GM12878 (cell line): ENCODE measurements around the gene KLHL22. TPM values are rescaled to one million over a fixed set of nuclear protein-coding genes. Genes with fewer than 3 reads are reported as not detected.

Source experiments
- ATAC-seq: fragments of 200-7000 bp; cut with Tn5 transposase; 3 replicates; pipeline ENCODE4 v1.9.1; 2020; ENCODE audit warnings: mild to moderate bottlenecking, moderate library complexity
- BruUV-seq: library from RNA; stranded (reverse); fragments of 400-500 nt; replicated peaks from 2 replicates; lab custom pipeline; 2021; lab: Mats Ljungman, UMichigan
- CTCF ChIA-PET: fragments of 300-600 bp; sonication (Branson Sonifier 250); formaldehyde crosslinking; extraction: SDS; loops from one replicate; lab custom pipeline; 2021; ENCODE audit warnings: inconsistent platforms; lab: Yijun Ruan, JAX
- POLR2A ChIA-PET: fragments of 350-600 bp; formaldehyde crosslinking; extraction: SDS; loops from one replicate; lab custom pipeline; 2021; ENCODE audit warnings: inconsistent platforms; lab: Charles Lee
- RAD21 ChIA-PET: fragments of 300-600 bp; sonication (Branson Sonifier 250); formaldehyde crosslinking; loops from one replicate; lab custom pipeline; 2023; ENCODE audit warnings: antibody characterized with exemption; ENCODE audit not compliant: unreplicated experiment; lab: Charles Lee
- SMC1A ChIA-PET: fragments of 300-600 bp; sonication (Branson Sonifier 250); formaldehyde crosslinking; loops from one replicate; lab custom pipeline; 2023; ENCODE audit not compliant: unreplicated experiment, uncharacterized antibody; lab: Charles Lee
- DNase-seq: peaks from one replicate; pipeline ENCODE4 v3.0.0-alpha.2; 2011; ENCODE audit warnings: low read depth, low spot score
- FAIRE-seq: peaks from 3 replicates; lab custom pipeline; 2011; peaks lifted over from hg19 to GRCh38; lab: Jason Lieb, UNC
- H2AFZ ChIP-seq: 2 replicates; pipeline ENCODE4 v1.6.0; 2011; ENCODE audit warnings: low read depth, low read length, control low read depth; ENCODE audit not compliant: control insufficient read depth
- H3K27ac ChIP-seq: 2 replicates; pipeline ENCODE4 v1.5.1; 2011; ENCODE audit warnings: control low read depth; ENCODE audit not compliant: control insufficient read depth, insufficient read depth
- H3K27me3 ChIP-seq, 2 experiments: replicated peaks in 1 of 2; 2 replicates each; pipeline versions ENCODE4 v1.6.0 to v1.6.1; 2011; ENCODE audit warnings: low read length in 1 of 2; ENCODE audit not compliant: control insufficient read depth in 2 of 2, insufficient read depth in 2 of 2
- H3K36me3 ChIP-seq, 2 experiments: 2 replicates each; pipeline ENCODE4 v1.5.1; 2011; ENCODE audit warnings: low read length in 1 of 2; ENCODE audit not compliant: control insufficient read depth in 2 of 2, insufficient read depth in 2 of 2
- H3K4me1 ChIP-seq: 2 replicates; pipeline ENCODE4 v1.6.1; 2011; ENCODE audit warnings: mild to moderate bottlenecking, low read length, moderate library complexity, mixed read lengths; ENCODE audit not compliant: control insufficient read depth, insufficient read depth
- H3K4me2 ChIP-seq: 2 replicates; pipeline ENCODE4 v1.6.0; 2011; ENCODE audit warnings: control low read depth; ENCODE audit not compliant: control insufficient read depth, insufficient read depth
- H3K4me3 ChIP-seq: fragments of 200-600 bp; sonication (generic); 2 replicates; pipeline ENCODE4 v1.5.1; 2016
- H3K79me2 ChIP-seq: 2 replicates; pipeline ENCODE4 v1.6.0; 2011; ENCODE audit warnings: low read length; ENCODE audit not compliant: control insufficient read depth, insufficient read depth
- H3K9ac ChIP-seq: 2 replicates; pipeline ENCODE4 v1.8.0; 2011; ENCODE audit warnings: low read length, control low read depth, mixed read lengths; ENCODE audit not compliant: control insufficient read depth, insufficient read depth
- H3K9me3 ChIP-seq: replicated peaks from 3 replicates; pipeline ENCODE4 v1.5.1; 2011; ENCODE audit warnings: mild to moderate bottlenecking, low read length; ENCODE audit not compliant: control insufficient read depth, insufficient read depth
- H4K20me1 ChIP-seq: 2 replicates; pipeline ENCODE4 v1.6.0; 2011; ENCODE audit not compliant: control insufficient read depth, insufficient read depth
- BCL11A ChIP-seq: IDR thresholded peaks from 2 replicates; pipeline ENCODE4 v1.6.1; 2011; ENCODE audit warnings: low read depth, low read length
- CREM ChIP-seq: IDR thresholded peaks from 2 replicates; pipeline ENCODE4 v1.6.1; 2014; ENCODE audit warnings: antibody characterized with exemption, low read depth
- ETV6 ChIP-seq, 2 experiments: fragments of 450-650 bp in 1 of 2; IDR thresholded peaks in 1 of 2; conservative IDR thresholded peaks in 1 of 2; 2 replicates each; pipeline ENCODE4 v1.6.1; 2014; ENCODE audit warnings: antibody characterized with exemption in 1 of 2, borderline replicate concordance in 1 of 2, low read depth in 1 of 2, mild to moderate bottlenecking in 1 of 2, moderate library complexity in 1 of 2
- MTA3 ChIP-seq: IDR thresholded peaks from 2 replicates; pipeline ENCODE4 v1.6.1; 2012; ENCODE audit warnings: low read length, inconsistent platforms, borderline replicate concordance
- RB1 ChIP-seq: fragments of 450-650 bp; formaldehyde crosslinking; IDR thresholded peaks from 2 replicates; pipeline ENCODE4 v1.6.1; 2017; ENCODE audit warnings: mild to moderate bottlenecking, borderline replicate concordance
- YBX1 ChIP-seq: fragments of 450-650 bp; IDR thresholded peaks from 2 replicates; pipeline ENCODE4 v1.6.1; 2016; ENCODE audit warnings: antibody characterized with exemption
- WGBS: methylation state at CpG from one replicate; pipeline ENCODE4 v1.1.6; 2016; ENCODE audit warnings: low lambda C conversion rate; ENCODE audit not compliant: insufficient replicate concordance, insufficient coverage; ENCODE audit errors: missing lambda C conversion rate; 5-methylcytosine and 5-hydroxymethylcytosine counted together
- in situ Hi-C: fragments of 300-500 bp; cut with MboI; formaldehyde crosslinking; loops from 9 replicates; pipeline ENCODE4 v1.14.3; 2018; ENCODE audit warnings: mixed read lengths
- intact Hi-C: fragments of 100-400 bp; cut with micrococcal nuclease; formaldehyde crosslinking; loops from one replicate; pipeline ENCODE4 v1.14.2; 2022; ENCODE audit not compliant: unreplicated experiment
- polyA plus RNA-seq, 11 experiments: library from polyadenylated mRNA; depleted of rRNA in 4 of 11; unstranded in 6 of 11; stranded (reverse) in 5 of 11; fragments of >200 nt; fragmentation: Nextera tagmentation in 4 of 11; fragmentation: Illumina TruSeq in 1 of 11; extraction: Ambion mirVana in 4 of 11; extraction: Trizol in 1 of 11; gene quantifications; 1 replicate in 1 of 11; 2 replicates in 10 of 11; pipeline versions ENCODE4 v1.2.1 to v1.2.3, GENCODE V29; 2011 to 2016; ENCODE audit warnings: inconsistent platforms in 2 of 11, missing spikeins in 2 of 11, low read depth in 1 of 11
- total RNA-seq, 4 experiments: library from RNA; depleted of rRNA in 3 of 4; stranded (reverse); fragments of >200 nt in 3 of 4; fragmentation: Illumina TruSeq in 1 of 4; extraction: Trizol in 1 of 4; gene quantifications; 2 replicates each; pipeline versions ENCODE4 v1.2.1 to v1.2.3, GENCODE V29; 2013 to 2021
- TF ChIP-seq, protein P1 (sequence below): IDR thresholded peaks from 2 replicates; pipeline ENCODE4 v1.6.1; 2011; ENCODE audit warnings: low read depth, mild to moderate bottlenecking, low read length, moderate library complexity, borderline replicate concordance; ENCODE audit errors: extremely low read depth
- TF ChIP-seq, protein P2 (sequence below): fragments of 450-650 bp; IDR thresholded peaks from 2 replicates; pipeline ENCODE4 v1.6.1; 2017; ENCODE audit warnings: low read depth, mild to moderate bottlenecking, moderate library complexity

The KLHL22 gene
- total and polyA plus RNA-seq, 10 of the 15 experiments (the other 5 are each of a cell fraction or from before 2014, with no cell fraction given): 0.06 to 22.1 (median 14.2) TPM

DNA sequence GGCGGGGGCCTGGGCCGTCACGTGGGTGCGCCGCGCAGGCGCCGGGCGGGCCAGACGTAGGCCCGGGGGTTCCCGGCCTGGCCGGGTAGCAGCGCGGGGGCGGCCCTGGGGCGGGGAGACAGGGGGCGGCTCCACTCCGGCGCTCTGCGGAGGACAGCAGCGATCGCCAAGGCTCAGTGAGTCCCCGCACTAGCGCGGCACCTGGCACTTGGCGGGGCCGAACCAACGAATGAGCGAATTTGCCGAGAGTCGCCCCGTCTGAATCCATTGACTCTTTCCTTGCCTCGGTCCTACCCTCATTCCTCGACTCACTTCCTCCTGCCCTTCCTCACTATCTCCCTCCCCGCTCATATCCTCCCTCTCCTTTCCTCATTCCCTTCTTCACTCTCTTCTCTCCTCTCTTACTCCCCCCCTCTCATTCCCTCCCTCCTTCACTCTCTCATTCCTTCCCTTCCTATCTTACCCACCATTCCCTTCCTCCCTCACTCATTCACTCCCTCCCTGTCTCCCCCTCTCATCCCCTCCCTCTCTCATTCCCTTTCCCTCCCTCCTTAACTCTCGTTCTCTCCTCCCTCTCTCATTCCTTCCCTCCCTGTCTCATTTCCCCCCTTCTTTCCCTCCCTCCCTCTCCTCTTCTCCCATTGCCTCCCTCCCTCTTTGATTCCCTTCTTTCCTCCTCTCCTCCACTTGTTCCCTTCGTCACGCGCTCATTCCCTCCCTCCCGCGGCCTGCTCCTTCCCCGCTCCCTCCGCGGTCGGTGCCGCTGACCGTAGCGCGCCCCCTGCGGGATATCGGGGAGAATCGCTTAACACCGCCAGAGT is 476 bp upstream of the KLHL22 start (continued):
- TF ChIP-seq, protein P1, sequence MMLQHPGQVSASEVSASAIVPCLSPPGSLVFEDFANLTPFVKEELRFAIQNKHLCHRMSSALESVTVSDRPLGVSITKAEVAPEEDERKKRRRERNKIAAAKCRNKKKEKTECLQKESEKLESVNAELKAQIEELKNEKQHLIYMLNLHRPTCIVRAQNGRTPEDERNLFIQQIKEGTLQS: peak; percentile 82
- TF ChIP-seq BCL11A (0 out of 2 replicates have a peak, but pooled peaks have one; percentile 3), RB1 (peak; percentile 80; the same call in 1 of the 2 replicates), ETV6 (conservative IDR thresholded peaks at IDR 0.05 in 1 of 2, IDR thresholded peaks at IDR 0.05 in 1 of 2; ENCODE audit: borderline replicate concordance in 1 of 2, low read depth in 1 of 2) (no peak), MTA3 (no peak), CREM (peak; percentile 13; the same call in 1 of the 2 replicates)
- TF ChIP-seq, protein P2, sequence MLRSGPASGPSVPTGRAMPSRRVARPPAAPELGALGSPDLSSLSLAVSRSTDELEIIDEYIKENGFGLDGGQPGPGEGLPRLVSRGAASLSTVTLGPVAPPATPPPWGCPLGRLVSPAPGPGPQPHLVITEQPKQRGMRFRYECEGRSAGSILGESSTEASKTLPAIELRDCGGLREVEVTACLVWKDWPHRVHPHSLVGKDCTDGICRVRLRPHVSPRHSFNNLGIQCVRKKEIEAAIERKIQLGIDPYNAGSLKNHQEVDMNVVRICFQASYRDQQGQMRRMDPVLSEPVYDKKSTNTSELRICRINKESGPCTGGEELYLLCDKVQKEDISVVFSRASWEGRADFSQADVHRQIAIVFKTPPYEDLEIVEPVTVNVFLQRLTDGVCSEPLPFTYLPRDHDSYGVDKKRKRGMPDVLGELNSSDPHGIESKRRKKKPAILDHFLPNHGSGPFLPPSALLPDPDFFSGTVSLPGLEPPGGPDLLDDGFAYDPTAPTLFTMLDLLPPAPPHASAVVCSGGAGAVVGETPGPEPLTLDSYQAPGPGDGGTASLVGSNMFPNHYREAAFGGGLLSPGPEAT: peak; percentile 94

DNA sequence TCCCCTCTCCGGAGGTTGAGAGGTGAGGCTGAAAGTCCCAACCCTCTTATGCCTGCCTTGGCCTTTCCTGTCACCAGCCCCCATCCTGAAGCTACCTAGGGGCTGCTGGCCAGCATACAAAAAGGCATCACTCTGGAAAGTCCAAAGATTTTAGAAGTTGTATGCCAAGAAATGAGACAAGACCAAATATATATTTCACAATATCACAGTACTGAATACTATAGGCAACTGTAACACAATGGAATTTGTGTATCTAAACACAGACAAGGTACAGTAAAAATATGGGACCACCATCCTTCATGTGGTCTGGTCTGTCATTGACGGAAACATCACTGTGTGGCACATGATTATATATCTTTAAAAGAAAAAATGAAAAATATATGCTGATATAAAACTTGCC is 4.2 kb downstream of the KLHL22 start:
- ChIA-PET CTCF (interaction anchor here (0.7 to 1.2 kb wide), 2 partner anchors 36 to 73 kb away, joined by 3 read pairs; no protein-coding TSS in a partner anchor), POLR2A (interaction anchor here (0.5 kb wide), 1 partner anchor 962 kb away, joined by 3 read pairs; no protein-coding TSS in a partner anchor)
- no peaks in the 10 kb centered on the region for H3K9me3 ChIP-seq
- TF ChIP-seq YBX1: no peak
- TF ChIP-seq, all 136 proteins: peak for 0
- no peak overlapping the region for H2AFZ ChIP-seq
- no peak for ATAC-seq
- H3K36me3 ChIP-seq: no peaks in the 10 kb centered on the region
- no peak for DNase-seq
- SMC1A ChIA-PET: no interaction called here
- no peak overlapping the region for H3K4me2 ChIP-seq
- intact Hi-C loops: no loop called here
- RAD21 ChIA-PET: no interaction called here
- H3K9ac ChIP-seq: no peak overlapping the region
- H3K4me3 ChIP-seq: no peak overlapping the region
- H3K4me1 ChIP-seq: peaks cover 6% of the 10 kb centered on the region; the same call in 1 of the 2 replicates
- WGBS: 96% methylated on average over 2 of the region's 2 CpGs
- no TSS peak for BruUV-seq
- peaks cover 18% of the 10 kb centered on the region for H3K79me2 ChIP-seq
- FAIRE-seq: no peak
- no peak overlapping the region for H3K27ac ChIP-seq
- no peaks in the 10 kb centered on the region; the same call in 1 of the 2 replicates for H4K20me1 ChIP-seq
- in situ Hi-C loops: loop anchor here (5.0 kb wide), 1 partner anchor 69 kb away; no protein-coding TSS in a partner anchor
- no peaks in the 10 kb centered on the region for H3K27me3 ChIP-seq
